Colonic mucosa (tissue), 4 donors: ENCODE results near the gene LRIG1. TPM values are rescaled to one million over a fixed set of nuclear protein-coding genes. Genes with fewer than 3 reads are reported as not detected.
A peak's percentile ranks its signal among the peaks of the same experiment; 100 is the strongest.

Source experiments
- DNase-seq: peaks from one replicate; pipeline ENCODE4 v3.0.0-alpha.2; 2020
- H3K27ac ChIP-seq: fragments of 200-600 bp; one replicate; pipeline ENCODE4 v1.8.0; 2021
- H3K27me3 ChIP-seq: fragments of 200-600 bp; one replicate; pipeline ENCODE4 v1.8.0; 2021
- H3K36me3 ChIP-seq: fragments of 200-600 bp; one replicate; pipeline ENCODE4 v1.8.0; 2021
- H3K4me1 ChIP-seq: fragments of 200-600 bp; one replicate; pipeline ENCODE4 v1.8.0; 2021; ENCODE audit warnings: mild to moderate bottlenecking
- H3K4me3 ChIP-seq: fragments of 200-600 bp; one replicate; pipeline ENCODE4 v1.8.0; 2021
- H3K9ac ChIP-seq, 2 donors: one replicate each; pipeline ENCODE4 v1.7.0; 2013; ENCODE audit warnings: control low read depth in 2 of 2, low read depth in 2 of 2, low read length in 2 of 2
- H3K9me3 ChIP-seq: fragments of 200-600 bp; one replicate; pipeline ENCODE4 v1.8.0; 2021
- intact Hi-C: fragments of 100-400 bp; cut with DNase I; formaldehyde crosslinking; loops from one replicate; pipeline ENCODE4 v1.14.1; 2022
- total RNA-seq, 2 donors: library from RNA; stranded (reverse); fragmentation: NEBNext Ultra II Directional in 1 of 2; extraction: Animal tissue kit (Norgen Biotek cat#: 25700) in 1 of 2; gene quantifications; one replicate each; pipeline ENCODE4 v1.2.1, GENCODE V29; 2021
- TF ChIP-seq, protein P1 (sequence below): fragments of 200-600 bp; IDR thresholded peaks from one replicate; pipeline ENCODE4 v1.8.0; 2022; ENCODE audit warnings: antibody characterized with exemption, mild to moderate bottlenecking
- donor health status: healthy.
- donor health status: DM: no; HTN: no; CAD: no.
- donor health status: DM: no; HTN: no; CAD: no.

The LRIG1 gene
- total RNA-seq, 2 donors from 2014 or later = 43.9 to 57.5 TPM

DNA sequence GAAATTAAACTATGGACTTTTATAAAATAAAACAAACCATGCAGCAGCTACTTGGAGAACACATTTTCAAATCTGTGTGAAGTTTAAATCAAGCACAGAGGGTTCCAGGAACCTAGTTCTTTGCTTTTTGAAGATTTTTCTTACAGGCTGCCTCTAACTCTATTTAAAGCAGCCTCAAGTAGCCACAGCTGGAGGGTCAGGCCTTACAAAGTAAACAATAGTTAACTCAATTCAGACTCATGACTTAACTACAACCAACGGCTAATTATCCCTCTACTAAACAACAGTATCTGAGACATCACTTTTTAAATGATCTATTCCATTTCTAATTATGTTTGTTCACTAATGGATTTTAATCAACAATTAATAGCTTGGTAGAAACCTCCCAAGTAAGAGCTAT, 9.8 kb downstream of the LRIG1 start:
- Histone ChIP-seq H3K27me3 (no peaks in the 10 kb centered on the region), H3K27ac (peak overlapping the region; percentile 54), H3K36me3 (no peaks in the 10 kb centered on the region), H3K4me3 (no peak overlapping the region), H3K9me3 (no peaks in the 10 kb centered on the region), H3K4me1 (peaks cover 27% of the 10 kb centered on the region), H3K9ac (peak overlapping the region in 1 of 2 donors; percentile 39)
- TF ChIP-seq, protein P1, sequence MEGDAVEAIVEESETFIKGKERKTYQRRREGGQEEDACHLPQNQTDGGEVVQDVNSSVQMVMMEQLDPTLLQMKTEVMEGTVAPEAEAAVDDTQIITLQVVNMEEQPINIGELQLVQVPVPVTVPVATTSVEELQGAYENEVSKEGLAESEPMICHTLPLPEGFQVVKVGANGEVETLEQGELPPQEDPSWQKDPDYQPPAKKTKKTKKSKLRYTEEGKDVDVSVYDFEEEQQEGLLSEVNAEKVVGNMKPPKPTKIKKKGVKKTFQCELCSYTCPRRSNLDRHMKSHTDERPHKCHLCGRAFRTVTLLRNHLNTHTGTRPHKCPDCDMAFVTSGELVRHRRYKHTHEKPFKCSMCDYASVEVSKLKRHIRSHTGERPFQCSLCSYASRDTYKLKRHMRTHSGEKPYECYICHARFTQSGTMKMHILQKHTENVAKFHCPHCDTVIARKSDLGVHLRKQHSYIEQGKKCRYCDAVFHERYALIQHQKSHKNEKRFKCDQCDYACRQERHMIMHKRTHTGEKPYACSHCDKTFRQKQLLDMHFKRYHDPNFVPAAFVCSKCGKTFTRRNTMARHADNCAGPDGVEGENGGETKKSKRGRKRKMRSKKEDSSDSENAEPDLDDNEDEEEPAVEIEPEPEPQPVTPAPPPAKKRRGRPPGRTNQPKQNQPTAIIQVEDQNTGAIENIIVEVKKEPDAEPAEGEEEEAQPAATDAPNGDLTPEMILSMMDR = no peak
- DNase-seq = no peak
- intact Hi-C loops = loop anchor here (10.0 kb wide), 1 partner anchor 86 kb away; no protein-coding TSS in a partner anchor

DNA sequence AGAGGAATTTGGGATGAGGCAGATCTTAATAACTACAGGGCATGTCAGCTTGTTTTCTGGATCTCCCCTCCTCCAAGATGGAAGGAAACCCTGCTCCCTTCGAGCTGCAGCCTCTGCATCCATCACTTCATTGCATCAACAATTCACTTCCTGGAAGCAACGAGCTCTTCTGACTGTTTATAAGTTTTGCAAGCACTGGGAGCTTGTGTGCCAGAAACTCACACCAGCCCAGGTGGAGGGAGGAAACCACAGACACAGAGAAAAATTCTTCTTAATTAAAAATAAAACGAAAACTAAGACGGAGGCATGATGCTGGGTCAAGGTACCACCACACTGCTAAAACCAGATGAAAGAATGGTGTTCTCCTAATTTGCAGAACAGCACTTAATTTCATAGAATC, 10.6 kb downstream of the LRIG1 start:
- Histone ChIP-seq H3K4me1 (peaks cover 22% of the 10 kb centered on the region), H3K27ac (peak overlapping the region; percentile 54), H3K36me3 (no peaks in the 10 kb centered on the region), H3K9me3 (no peaks in the 10 kb centered on the region), H3K4me3 (no peak overlapping the region), H3K27me3 (no peaks in the 10 kb centered on the region), H3K9ac (peak overlapping the region in 1 of 2 donors; percentile 39)
- peak; percentile 58 for DNase-seq
- TF ChIP-seq, protein P1 = no peak
- intact Hi-C loops = loop anchor here (10.0 kb wide), 1 partner anchor 85 kb away; no protein-coding TSS in a partner anchor

DNA sequence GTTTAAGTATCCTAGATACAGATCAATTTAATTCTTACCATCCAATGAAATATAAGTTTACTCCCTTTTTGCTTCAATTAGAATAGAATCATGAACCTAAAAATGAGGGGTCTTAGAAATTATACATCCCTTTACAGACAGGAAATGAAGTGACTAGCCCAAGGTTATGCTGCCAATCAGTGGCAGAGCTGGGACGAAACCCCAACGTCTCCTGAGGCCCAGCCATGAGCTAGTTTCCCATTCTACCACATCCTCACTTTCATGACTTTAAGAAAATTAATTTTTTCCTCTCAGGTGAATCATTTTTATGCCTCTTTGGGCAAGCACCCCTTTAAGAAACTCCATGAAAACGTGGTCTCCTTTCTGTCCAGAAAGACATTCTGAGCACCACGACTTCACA, 11.2 kb downstream of the LRIG1 start:
- DNase-seq = no peak
- Histone ChIP-seq H3K36me3 (no peaks in the 10 kb centered on the region), H3K27me3 (no peaks in the 10 kb centered on the region), H3K9ac (peak overlapping the region in 1 of 2 donors; percentile 39), H3K4me3 (no peak overlapping the region), H3K4me1 (peaks cover 20% of the 10 kb centered on the region), H3K9me3 (no peaks in the 10 kb centered on the region), H3K27ac (peak overlapping the region; percentile 54)
- TF ChIP-seq, protein P1 = no peak
- intact Hi-C loops = loop anchor here (10.0 kb wide), 1 partner anchor 325 kb away; no protein-coding TSS in a partner anchor

DNA sequence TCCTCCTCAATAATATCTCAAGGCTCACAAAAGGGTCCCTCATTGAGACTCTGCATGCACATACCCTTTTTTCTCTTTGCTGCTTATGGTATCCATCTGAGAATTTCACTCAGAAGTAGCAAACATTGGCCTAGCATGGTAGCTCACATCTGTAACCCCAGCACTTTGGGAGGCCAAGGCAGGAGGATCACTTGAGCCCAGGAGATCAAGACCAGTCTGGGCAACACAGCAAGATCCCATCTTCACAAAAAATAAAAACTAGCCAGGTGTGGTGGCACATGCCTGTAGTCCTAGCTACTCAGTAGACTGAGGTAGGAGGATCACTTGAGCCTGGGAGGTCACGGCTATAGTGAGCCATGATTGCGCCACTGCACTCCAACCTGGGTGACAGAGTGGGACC, 11.7 kb downstream of the LRIG1 start:
- TF ChIP-seq, protein P1 = no peak
- H3K9ac ChIP-seq = no peak overlapping the region
- peak overlapping the region; percentile 21 for H3K27ac ChIP-seq
- peaks cover 20% of the 10 kb centered on the region for H3K4me1 ChIP-seq
- H3K4me3 ChIP-seq = no peak overlapping the region
- H3K36me3 ChIP-seq = no peaks in the 10 kb centered on the region
- H3K9me3 ChIP-seq = no peaks in the 10 kb centered on the region
- no peaks in the 10 kb centered on the region for H3K27me3 ChIP-seq
- intact Hi-C loops = loop anchor here (10.0 kb wide), 1 partner anchor 326 kb away; no protein-coding TSS in a partner anchor
- DNase-seq = no peak

- Histone ChIP-seq H3K9ac (no peak overlapping the region), H3K27ac (peak overlapping the region; percentile 21), H3K36me3 (no peaks in the 10 kb centered on the region), H3K9me3 (no peaks in the 10 kb centered on the region), H3K27me3 (no peaks in the 10 kb centered on the region), H3K4me3 (no peak overlapping the region), H3K4me1 (peaks cover 21% of the 10 kb centered on the region)
- no peak for DNase-seq
- intact Hi-C loops = loop anchor here (10.0 kb wide), 1 partner anchor 326 kb away; no protein-coding TSS in a partner anchor
- TF ChIP-seq, protein P1 = no peak
Measured at GRCh38 chr3:66488492-66488891, 12.3 kb downstream of the LRIG1 start.
